AG10803 (cell line): Measurements from ENCODE around the gene PBXIP1.
A peak's percentile ranks its signal among the peaks of the same experiment; 100 is the strongest.

Experiments used
- DNase-seq: peaks from one replicate; pipeline ENCODE4 v3.0.0; 2010; ENCODE audit warnings: low read depth
- H3K4me3 ChIP-seq: 2 replicates; pipeline ENCODE4 v1.5.1; 2011; ENCODE audit warnings: mild to moderate bottlenecking, low read length, control low read depth
- CTCF ChIP-seq: conservative IDR thresholded peaks from 2 replicates; pipeline ENCODE4 v1.5.1; 2011; ENCODE audit warnings: mild to moderate bottlenecking, low read length, control low read depth, inconsistent platforms

Gene PBXIP1

GRCh38 chr1:154951901-154952657 lies 3.8 kb downstream of the PBXIP1 start:
- no peak for DNase-seq
- no peak for TF ChIP-seq CTCF
- H3K4me3 ChIP-seq = no peak overlapping the region

- TF ChIP-seq CTCF = no peak
- no peak overlapping the region for H3K4me3 ChIP-seq
- DNase-seq = no peak
Measured at GRCh38 chr1:154948079-154948478, 7.8 kb downstream of the PBXIP1 start.

- DNase-seq = no peak
- no peak overlapping the region for H3K4me3 ChIP-seq
- no peak for TF ChIP-seq CTCF
Measured at GRCh38 chr1:154945962-154946850, 9.7 kb downstream of the PBXIP1 start.

- H3K4me3 ChIP-seq = no peak overlapping the region
- DNase-seq = no peak
- TF ChIP-seq CTCF = no peak
Measured at GRCh38 chr1:154945160-154945961, 10.5 kb downstream of the PBXIP1 start.

GRCh38 chr1:154944401-154945159 lies 11.3 kb downstream of the PBXIP1 start:
- no peak for DNase-seq
- H3K4me3 ChIP-seq = no peak overlapping the region
- no peak for TF ChIP-seq CTCF

- TF ChIP-seq CTCF = peak; percentile 78
- H3K4me3 ChIP-seq = no peak overlapping the region
- peak; percentile 18 for DNase-seq
Measured at GRCh38 chr1:154943649-154944400, 12.1 kb downstream of the PBXIP1 start.
